NT2/D1 (cell line): Measurements from ENCODE around the gene FBXO46.

Experiments
- SUZ12 ChIP-seq: IDR thresholded peaks from 2 replicates; pipeline ENCODE4 v1.6.1; 2011; ENCODE audit not compliant: insufficient read length, insufficient read depth; ENCODE audit errors: extremely low read depth
- YY1 ChIP-seq: IDR thresholded peaks from 2 replicates; pipeline ENCODE4 v1.6.1; 2011; ENCODE audit not compliant: insufficient read length, insufficient read depth

DNA sequence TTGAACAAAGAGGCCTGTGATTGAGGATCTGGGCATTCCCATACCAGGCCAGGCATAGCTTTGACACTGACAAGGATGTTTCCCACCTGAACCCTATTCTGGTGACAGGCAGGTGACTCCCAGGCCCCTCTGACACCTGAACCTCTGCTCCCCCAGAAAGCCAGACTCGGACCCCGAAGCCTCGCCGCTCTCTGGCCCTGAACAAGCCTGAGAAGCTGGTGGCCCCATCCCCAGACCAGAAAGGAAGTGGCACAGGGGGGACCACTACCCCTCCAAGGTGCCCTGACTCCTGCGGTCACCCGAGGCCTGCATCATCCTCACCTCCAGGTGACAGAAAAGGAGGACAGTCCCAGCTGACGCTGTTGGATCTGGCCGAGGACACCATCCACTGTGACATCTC is 23.6 kb upstream of the FBXO46 start:
- TF ChIP-seq YY1 (no peak), SUZ12 (no peak)
